NCI-H2227 (cell line): Measurements from ENCODE around the gene SLC16A2.

ENCODE experiments used
- DNase-seq: peaks from one replicate; lab custom pipeline; 2025; ENCODE audit not compliant: unreplicated experiment; lab: John Stamatoyannopoulos, UW

SLC16A2 gene

GRCh38 chrX:74535086-74535407 lies 113.8 kb downstream of the SLC16A2 start:
- no peak for DNase-seq

GRCh38 chrX:74535408-74536151 lies 114.3 kb downstream of the SLC16A2 start:
- DNase-seq = peak; percentile 67

- DNase-seq = peak; percentile 88
These were observed 115.0 kb downstream of the SLC16A2 start for GRCh38 chrX:74536152-74536831.

- peak; percentile 57 for DNase-seq
These were observed 115.6 kb downstream of the SLC16A2 start for GRCh38 chrX:74536832-74537371.

GRCh38 chrX:74540635-74541249 lies 119.4 kb downstream of the SLC16A2 start:
- DNase-seq = no peak

- DNase-seq = no peak
These were observed 124.7 kb downstream of the SLC16A2 start for GRCh38 chrX:74545880-74546523.

- no peak for DNase-seq
These were observed 125.7 kb downstream of the SLC16A2 start for GRCh38 chrX:74546984-74547383.

GRCh38 chrX:74550295-74550802 lies 129.1 kb downstream of the SLC16A2 start:
- DNase-seq = peak; percentile 90

GRCh38 chrX:74551934-74552333 lies 130.6 kb downstream of the SLC16A2 start:
- no peak for DNase-seq

- no peak for DNase-seq
These were observed 136.1 kb downstream of the SLC16A2 start for GRCh38 chrX:74557378-74557777.

- DNase-seq = no peak
These were observed 156.8 kb downstream of the SLC16A2 start for GRCh38 chrX:74578137-74578536.

GRCh38 chrX:74579597-74580198 lies 158.4 kb downstream of the SLC16A2 start:
- DNase-seq = no peak
